ENCODE results near the gene AVPR1B.
A peak's percentile ranks its signal among the peaks of the same experiment; 100 is the strongest.

Gene AVPR1B

DNA sequence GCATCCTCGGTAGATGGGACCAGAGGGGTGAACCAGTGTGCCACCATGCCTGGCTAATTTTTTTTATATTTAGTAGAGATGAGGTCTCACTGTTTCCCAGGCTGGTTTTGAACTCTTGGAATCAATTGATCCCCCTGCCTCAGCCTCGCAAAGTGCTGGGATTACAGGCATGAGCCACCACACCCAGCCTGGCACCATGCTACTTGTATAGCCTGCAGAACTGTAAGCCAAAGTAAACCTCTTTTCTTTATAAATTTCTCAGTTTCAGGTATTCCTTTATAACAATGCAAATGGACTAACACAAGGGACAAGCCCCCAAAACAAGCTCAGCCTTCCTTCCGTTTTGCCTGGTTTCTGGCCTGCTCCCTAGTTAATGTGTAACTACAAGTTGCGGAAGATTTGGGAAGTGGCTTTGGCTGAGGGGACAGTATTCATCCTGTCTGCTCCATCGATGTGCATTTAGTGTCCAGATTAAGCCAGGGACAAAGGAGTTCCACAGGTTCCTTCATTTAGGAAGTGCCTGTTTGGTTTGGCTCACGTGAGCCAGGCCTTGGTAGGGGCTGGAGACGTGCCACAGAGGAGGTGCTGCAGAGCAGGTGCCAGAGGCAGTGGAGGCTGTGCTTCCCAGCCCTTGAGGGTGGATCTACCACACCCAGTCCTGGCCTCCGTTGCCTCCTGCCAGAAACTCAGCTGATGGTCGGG, 4.4 kb downstream of the AVPR1B start:
- DNase-seq (ENCODE audit: low spot score), result no peak
- no peak for FAIRE-seq

DNA sequence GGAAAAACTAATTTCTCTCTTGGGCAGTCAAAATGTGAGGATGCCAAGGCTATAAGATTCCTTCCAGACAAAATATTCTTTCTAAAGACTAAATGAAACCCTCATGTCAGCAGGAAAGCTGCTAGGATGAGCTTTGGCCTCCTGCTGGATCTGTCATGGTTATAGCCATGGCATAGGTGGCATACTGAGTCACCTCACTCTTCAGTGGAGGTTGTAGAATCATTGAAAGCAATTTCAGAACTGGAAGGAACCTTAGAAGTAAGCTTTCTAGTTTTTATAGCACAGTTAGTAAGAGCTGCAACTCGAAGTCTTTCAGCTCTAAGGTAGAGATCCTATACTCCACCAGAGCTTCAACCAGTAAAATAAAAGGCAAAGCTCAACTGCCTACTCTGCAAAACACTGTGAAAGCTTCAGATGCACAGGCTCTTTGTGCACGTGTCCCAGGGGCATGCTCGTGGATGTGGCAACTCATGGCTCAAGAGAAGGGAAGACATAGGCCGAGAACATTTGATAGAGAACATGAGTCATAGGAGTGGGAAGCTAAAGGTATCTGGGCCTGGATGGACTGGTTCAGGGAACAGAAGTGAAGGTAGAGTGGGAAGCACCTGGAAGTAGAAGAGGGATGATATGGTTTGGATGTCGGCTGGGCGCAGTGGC, 5.8 kb downstream of the AVPR1B start:
- FAIRE-seq, result no peak
- no peak for DNase-seq (ENCODE audit: low spot score)

DNA sequence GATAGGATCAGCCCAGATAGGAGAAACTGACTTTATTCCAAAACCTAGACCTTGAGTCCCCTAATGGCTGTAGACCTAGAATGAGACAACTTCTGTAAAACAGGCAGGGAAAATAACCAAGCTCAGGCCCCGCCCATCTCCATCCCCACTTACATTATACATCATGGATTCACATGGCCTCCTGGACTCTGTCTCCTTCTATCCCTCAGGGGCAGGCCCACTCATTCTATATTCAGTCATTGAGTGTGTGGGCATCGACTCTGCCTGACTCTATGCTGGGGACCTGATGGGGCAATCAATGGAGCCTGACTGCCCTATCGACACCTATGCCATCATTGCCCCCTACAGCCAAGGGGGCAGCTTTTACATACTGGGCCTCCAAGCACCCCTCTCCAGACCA, 6.4 kb downstream of the AVPR1B start:
- no peak for FAIRE-seq

DNA sequence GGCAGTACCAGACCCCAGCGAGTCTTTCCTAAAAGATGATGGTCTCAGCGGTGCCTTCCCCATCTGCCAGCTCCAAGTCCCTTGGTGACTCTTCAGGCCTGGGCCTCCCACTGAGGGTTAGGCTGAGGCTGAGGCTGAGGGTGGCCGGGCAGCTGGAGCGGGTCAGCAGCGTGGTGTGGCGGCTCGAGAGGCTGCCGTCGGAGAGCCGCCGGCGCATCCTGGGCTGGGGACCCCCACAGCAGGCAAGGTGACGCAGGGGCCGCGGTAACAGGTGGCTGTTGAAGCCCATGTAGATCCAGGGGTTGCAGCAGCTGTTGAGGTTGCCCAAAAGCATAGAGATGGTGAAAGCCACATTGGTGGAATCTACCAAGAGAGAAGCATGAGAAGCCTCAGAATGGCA, 7.0 kb downstream of the AVPR1B start:
- no peak for DNase-seq (ENCODE audit: low spot score)
- FAIRE-seq, result no peak

More for the DNA sequence above, 6.4 kb downstream of the AVPR1B start:
- DNase-seq (ENCODE audit: low spot score), result no peak

DNA sequence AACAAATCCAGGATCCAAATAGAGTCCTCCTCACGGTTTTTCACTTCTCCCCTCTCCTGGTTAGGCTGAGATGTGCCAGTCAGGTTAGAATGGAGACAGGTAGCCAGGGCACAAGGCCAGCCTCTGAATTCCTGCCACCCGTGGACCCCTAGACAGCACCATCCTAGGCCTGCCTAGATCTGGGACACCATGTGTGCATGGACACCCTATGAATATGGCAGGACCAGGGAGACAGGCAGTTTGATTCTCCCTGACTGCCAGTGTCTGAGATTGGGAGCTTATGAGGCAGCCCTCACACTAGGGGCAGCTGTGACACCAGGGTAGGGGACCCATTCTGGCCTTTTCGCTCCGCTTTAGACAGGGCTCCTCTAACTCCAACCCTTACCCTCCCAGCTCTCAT, 7.5 kb downstream of the AVPR1B start:
- no peak for FAIRE-seq
- DNase-seq (ENCODE audit: low spot score), result no peak

DNA sequence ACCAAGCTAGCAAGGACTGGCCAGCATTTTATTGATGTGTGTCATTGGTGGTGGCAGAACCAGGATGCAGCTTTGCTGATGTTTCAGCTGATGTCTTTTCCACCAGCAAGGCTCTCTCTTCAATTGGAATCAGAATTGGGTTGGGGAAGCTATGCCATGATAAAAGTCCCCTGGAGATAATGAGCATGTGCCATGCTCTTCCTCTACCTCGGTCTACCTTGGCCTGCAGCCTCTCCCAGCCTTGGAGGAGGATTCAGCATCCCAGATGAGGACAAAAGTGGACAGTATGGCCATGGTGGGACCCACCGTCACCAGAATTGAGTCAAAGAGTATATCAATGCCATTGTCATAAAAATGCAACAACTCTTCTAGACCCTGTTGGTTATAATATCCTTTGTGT, 8.6 kb downstream of the AVPR1B start:
- DNase-seq (ENCODE audit: low spot score), result no peak
- FAIRE-seq, result no peak

DNA sequence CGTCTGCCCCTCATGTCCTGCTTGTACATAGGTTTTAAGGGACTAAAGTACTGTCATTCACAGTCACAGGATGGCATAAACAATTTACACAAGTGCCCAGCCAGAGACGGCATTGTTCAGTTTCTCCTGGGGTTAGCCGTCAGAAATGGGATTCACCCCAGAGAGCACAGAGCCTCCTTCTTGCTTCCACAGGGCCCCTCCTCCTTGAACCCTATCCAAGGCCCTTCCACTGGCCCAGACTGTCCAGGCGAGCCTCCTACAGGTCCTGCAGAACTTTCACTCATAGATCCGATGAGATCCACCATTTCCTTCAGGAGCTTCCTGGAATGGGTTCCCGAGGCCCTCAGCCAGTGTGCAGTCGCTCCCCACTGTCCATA, 10.0 kb downstream of the AVPR1B start:
- FAIRE-seq, result no peak
- no peak for DNase-seq (ENCODE audit: low spot score)

DNA sequence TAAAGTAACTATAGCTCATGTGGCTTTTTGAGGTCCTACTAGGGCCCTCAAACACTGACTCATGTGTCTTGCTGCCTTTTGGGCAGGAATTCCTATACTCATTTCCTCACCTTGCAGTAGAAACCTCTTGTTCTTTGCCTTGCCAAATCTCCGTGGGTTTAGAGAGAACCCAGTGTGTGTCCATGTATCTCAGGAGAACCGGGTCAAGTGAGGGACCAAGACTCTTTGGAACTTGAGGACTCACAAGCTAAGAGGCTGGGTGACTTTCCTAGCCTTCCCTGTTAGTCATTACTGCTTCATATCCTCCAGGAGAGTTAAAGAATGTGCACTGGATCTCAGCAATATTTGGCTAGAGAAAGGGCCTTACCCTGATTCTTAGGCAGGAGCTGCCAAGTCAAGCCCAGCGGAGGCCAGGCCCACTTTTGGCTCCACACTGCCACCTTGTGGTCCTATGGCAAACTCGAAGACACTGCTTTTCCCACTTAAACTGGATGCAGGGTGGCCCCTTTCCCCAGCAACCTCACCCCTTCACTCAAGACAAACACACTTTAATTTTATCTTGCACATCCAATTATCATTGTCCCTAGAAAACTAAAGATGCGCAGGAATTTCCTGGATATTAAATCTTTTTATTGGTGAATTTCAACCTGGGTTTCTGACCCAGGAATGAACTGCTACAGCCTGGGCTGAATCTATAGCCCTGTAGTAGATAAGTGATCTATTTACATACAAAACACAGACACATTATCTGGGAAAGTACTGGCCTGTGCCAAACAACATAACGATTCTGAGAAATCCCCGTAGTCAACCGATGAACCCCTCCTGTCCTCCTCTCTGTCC, 10.6 kb downstream of the AVPR1B start:
- peak; percentile 53 for FAIRE-seq

DNA sequence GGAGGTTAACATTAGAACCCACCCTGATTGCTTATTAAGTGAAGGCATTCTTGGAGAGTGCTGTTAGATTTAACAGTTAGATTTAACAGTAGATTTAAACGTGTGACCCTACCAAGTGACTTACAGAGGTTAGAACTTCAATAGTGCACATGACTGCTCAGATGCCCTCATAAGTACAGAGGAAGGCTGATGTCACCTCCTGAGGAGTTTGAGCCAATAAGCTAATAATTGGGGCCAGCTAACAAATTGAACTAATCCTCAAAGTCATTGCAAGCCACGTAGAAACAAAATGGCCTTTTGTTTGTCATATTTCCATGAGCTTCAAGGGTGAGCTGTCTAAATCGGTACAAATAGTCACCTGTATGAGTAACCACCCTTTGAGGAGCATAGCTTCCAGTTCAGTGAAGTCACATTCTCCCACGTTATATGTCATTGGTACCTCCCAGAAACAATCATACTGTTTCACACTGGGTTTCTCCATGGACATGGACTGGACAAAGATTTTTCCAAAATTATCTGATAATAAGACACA, 11.7 kb downstream of the AVPR1B start:
- no peak for DNase-seq (ENCODE audit: low spot score)

More for the DNA sequence above, 10.6 kb downstream of the AVPR1B start:
- DNase-seq (ENCODE audit: low spot score), result peak; percentile 62

DNA sequence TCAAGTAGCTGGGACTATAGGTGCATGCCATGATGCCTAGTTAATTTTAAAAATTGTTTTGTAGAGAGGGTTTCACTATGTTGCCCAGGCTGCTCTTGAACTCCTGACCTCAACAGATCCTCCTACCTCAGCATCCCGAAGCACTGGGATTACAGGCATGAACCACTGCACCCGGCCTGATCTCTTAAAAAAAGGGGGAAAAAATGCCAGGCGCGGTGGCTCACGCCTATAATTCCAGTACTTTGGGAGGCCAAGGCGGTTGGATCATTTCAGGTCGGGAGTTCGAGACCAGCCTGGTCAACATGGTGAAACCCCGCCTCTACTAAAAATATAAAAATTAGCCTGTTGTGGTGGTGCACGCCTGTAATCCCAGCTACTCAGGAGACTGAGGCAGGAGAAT, 13.2 kb downstream of the AVPR1B start:
- DNase-seq (ENCODE audit: low spot score) (no peak), FAIRE-seq (no peak)

More for the DNA sequence above, 11.7 kb downstream of the AVPR1B start:
- FAIRE-seq, result no peak

DNA sequence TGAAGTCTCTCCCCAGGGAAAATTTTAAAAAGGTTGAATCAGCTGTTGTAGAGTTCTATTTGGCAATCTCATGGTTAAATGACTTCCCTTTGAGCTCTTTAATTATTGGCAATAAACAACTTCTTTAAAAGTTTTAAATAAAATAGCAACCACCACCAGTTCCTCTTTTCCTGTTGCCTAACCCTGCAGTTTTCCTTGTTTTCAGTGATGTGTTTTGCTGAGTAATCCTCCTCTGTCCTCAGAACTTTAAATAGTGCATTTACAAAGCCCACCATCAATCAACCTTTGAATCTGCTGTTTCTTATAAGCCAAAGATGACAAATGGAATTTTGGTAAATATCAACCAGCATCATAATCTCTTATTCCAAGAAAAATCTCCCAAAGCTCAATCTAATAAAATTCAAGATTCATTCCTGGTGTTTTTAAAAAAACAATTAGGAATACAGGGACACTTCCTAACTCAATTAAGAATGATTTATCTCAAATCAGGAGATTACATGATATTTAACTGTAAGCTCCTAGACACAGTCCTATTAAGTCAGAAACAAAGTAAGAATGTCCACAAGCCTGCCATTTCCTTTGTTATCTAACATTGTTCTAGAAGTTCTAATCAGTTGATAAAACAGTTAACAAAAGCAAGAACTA, 14.8 kb downstream of the AVPR1B start:
- FAIRE-seq (no peak), DNase-seq (ENCODE audit: low spot score) (no peak)

DNA sequence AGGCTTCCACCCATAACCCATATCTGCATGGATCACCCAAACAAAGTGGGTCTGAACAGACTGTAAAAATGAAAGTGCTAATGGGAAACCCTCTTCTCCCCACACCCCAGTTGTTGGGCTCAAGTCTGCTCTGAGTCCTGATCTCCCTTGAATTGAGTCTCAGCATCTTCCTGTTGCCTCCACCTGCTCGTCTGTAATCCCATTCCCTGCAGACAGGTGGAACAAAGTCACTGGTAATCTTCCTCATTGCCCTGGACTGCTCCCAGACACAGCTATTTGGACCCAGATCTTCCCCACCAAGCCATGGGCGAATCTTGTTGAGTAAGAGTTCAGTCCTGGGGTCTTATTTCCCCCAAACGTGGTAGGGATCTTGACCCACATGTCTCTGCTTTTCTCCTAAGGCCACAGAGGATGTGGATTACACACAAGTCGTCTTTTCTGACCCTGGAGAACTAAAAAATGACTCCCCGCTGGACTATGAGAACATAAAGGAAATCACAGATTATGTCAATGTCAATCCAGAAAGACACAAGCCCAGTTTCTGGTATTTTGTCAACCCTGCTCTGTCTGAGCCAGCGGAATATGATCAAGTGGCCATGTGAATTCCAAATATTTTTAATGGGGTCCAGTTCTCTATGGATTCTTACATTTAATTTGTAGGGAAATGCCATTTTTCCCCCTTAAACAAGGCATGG, 15.7 kb downstream of the AVPR1B start:
- DNase-seq (ENCODE audit: low spot score) (no peak), FAIRE-seq (no peak)

DNA sequence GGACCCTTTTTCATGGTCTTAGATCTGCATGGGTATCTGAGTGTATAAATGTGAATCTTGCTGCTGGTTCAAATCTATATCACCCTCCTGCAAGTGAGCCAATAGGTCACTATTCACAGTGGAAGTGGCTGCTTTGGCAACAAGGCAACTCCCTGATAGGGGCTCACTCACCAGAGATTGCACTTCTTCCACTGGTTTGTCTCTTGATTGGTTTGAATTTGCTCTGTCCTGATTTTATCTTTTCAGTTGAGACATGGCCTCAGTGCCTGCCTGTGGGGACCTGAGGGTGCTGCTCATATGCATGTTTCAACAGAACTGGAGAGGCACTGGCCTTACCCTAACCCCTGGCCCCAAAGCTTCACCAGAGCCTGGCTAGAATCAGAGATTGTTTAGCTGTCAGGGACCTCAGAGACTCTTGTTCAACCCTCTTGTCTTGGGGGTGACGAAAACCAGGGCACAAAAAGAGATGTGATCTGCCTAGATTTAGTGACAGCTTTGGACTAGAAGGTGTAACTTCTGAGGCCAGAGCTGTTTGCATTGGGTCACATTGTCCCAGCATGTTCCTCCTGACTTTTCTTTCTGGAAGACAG, 16.9 kb downstream of the AVPR1B start:
- DNase-seq (ENCODE audit: low spot score) (no peak), FAIRE-seq (no peak)

DNA sequence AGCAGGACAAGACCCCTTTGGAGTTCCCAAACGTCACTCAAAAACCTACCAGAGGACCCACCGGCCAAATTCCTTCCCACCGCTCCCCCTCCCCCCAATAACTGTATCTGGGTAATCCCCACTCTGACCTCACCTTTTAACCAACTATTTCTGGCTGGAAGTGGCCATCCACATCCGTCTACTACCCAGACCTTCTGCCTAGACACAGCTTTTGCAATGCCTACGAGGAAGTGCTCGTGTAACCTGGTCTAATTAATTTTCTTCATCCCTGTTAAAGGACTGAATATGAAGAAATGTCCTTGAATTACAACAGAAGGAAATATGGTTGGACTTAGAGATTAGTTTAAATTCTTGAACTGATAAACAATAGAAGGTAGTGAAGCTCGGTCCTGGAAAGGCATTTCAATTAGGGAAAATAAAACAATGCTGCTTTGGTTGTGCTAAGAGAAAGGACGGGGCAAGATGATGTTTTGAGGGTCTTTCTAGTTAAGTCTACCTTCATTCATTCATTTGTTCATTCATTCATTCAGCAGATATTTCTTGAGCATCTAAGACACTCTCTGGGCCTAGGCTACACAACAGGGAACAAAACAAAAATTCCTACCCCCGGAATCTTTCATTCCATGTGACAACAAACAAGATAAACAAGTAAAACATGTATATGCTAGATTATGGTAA, 18.8 kb downstream of the AVPR1B start:
- DNase-seq (ENCODE audit: low spot score), result no peak
- FAIRE-seq, result no peak

DNA sequence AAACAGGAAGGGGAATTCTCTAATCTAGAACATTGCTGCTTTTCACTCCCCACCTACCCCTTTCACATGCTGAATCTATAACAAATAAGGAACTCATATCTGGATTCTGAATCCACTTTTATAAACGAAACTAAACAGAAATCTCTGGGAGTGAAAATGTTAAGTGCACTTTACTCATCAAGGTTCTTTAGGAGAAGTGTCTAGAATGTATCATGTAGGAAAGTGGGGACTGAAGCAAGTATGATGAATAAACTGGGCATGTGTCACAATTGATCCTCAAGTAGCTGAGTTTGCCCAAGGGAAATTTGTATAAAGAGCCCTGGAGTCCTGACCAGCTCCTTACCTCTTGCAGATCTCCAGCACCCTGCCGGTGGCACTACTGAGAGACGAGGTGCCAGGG, 19.8 kb downstream of the AVPR1B start:
- FAIRE-seq, result no peak
- DNase-seq (ENCODE audit: low spot score), result no peak

DNA sequence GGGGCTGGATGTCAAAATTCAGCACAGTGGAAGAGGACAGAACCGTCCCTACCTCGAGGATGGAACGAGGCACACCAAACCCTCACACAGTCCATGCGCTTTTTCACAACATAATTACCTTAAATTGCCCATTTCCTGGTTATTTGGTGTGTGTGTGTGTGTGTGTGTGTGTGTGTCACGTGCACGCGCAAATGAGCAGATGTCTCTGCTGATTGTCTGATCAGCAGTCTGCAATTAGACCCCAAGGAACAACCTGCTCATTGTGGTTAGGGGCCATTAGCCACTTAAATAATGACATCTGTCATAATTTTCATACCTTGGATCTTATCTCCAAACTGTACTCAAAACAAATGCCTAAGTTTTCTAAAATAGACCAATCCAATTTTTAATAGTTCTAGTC, 23.2 kb downstream of the AVPR1B start:
- no peak for DNase-seq (ENCODE audit: low spot score)
- FAIRE-seq, result no peak

DNA sequence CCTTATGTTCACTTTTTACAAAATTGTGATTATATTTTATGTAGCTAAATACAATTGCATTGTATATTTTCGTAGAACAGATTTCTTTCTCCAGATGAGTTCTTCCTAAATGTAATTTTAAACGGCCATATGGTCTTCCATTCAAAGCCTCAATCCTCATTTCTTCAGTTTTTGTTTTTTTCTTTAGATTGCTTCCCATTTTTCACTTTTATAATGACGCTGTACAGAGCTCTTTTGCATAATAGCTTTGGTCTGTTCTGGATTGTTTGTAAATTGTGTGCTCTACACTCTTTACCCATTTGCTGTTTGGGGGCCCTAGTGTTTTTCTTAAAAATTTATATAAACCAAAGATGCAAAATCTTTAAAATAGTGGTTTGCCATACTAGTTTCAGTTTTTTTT, 27.8 kb downstream of the AVPR1B start:
- FAIRE-seq (no peak), DNase-seq (ENCODE audit: low spot score) (no peak)

DNA sequence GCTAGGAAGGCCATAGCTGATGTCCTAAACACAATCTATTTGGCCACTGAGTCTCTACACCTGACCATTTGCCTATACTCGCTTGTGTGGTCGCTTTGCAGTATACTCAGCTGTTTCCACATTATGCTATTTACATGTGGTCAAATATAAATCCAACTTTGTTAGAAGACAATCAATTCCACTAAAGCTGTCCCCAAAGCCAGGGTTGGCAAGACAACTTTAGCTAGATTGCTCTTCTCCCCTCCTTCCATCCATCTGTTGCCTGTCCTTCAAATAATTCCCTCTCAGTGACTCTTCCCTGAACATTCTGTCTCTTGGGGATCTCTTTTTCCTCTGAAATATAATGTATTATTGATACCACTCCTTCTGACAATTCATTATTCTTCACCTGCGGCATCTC, 30.1 kb downstream of the AVPR1B start:
- FAIRE-seq (no peak), DNase-seq (ENCODE audit: low spot score) (no peak)

DNA sequence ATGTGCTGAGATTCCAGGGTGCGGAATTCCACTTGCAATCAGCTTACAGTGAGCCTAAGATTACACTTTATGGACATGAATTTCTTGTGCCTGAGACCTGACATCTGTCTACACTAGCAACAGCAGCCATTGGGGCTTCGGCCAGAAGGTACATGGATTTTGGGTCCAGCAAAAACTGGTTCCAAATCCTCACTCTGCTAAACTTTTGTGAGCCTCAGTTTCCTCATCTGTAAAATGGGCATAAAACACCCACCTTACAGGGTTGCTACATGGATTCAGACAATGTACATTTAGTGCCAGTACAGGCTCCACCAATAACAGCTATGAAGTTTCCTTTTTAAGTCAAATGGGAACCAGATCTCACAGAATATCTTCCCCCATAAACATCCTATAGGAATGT, 33.4 kb downstream of the AVPR1B start:
- DNase-seq (ENCODE audit: low spot score) (no peak), FAIRE-seq (no peak)
